Measurements from ENCODE around the gene PRXL2B.
"Not testable (repeated sequence)": the region's sequence is repeated elsewhere in the genome, so short reads cannot be mapped to it uniquely, and the experiment has no call there.

PRXL2B gene

DNA sequence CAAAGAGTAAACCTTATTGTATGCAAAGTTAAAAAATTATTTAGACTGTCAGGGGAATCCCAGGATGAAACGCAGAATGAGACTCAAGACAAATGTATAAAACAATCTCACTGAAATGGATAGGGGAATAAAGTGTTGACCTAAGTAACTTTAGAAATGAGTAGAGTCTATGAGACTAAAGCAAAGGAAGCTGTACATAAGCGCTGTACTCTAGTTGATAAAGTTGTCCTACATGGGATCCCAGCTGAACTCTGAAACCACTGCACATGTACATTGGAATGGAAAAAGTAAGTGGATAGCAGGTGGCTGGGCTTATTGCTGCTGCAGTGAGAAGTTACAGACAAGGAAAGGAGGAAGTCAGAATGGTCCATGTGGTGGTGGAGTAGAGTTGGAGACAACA is 27.6 kb downstream of the PRXL2B start:
- DNase-seq (ENCODE audit: low read depth) = no peak

DNA sequence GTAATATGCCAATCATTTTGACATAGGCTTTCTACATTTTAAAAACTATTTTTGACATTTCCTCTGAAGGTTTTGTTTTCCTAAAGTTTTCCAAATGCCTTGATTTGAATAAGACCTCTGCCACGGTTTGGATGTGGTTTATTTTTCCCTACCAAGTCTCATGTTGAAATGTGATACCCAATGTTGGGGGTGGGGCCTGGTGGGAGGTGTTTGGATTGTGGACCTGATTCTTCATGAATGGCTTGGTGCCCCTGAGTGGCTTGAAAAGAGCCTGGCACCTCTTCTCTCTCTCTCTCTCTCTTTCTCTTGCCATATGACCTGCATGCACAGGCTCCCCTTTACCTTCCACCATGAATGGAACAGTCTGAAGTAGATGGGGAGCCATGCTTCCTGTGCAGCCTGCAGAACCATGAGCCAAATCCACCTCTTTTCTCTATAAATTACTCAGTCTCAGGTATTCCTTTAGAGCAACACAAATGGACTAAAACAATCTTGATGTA is 31.4 kb downstream of the PRXL2B start:
- no peak for DNase-seq (ENCODE audit: low read depth)

- DNase-seq (ENCODE audit: low read depth) = no peak
Measured at GRCh38 chr1:2623571-2624337, 37.2 kb downstream of the PRXL2B start.

- no peak for DNase-seq (ENCODE audit: low read depth)
Measured at GRCh38 chr1:2624735-2625300, 38.2 kb downstream of the PRXL2B start.

GRCh38 chr1:2625311-2625710 is 38.7 kb downstream of the PRXL2B start:
- DNase-seq (ENCODE audit: low read depth) = no peak

DNA sequence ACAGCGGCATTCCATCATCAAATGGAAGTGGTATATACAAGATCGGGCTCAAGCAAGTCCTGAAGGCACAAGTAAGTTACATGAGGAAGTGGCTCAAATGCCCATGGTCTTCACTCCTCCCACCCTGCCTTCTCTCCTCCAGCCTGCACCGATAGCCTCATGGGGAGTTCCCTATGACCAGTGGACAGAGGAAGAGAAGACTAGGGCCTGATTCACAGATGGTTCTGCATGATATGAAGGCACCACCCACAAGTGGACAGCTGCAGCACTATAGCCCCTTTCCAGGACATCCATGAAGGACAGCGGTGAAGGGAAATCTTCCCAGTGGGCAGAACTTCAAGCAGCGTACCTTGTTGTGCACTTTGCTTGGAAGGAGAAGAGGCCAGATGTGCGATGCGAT is 39.2 kb downstream of the PRXL2B start:
- DNase-seq (ENCODE audit: low read depth) = not testable (repeated sequence)

- DNase-seq (ENCODE audit: low read depth) = no peak
Measured at GRCh38 chr1:2627746-2628145, 41.2 kb downstream of the PRXL2B start.

GRCh38 chr1:2628191-2628932 is 41.8 kb downstream of the PRXL2B start:
- DNase-seq (ENCODE audit: low read depth) = no peak

DNA sequence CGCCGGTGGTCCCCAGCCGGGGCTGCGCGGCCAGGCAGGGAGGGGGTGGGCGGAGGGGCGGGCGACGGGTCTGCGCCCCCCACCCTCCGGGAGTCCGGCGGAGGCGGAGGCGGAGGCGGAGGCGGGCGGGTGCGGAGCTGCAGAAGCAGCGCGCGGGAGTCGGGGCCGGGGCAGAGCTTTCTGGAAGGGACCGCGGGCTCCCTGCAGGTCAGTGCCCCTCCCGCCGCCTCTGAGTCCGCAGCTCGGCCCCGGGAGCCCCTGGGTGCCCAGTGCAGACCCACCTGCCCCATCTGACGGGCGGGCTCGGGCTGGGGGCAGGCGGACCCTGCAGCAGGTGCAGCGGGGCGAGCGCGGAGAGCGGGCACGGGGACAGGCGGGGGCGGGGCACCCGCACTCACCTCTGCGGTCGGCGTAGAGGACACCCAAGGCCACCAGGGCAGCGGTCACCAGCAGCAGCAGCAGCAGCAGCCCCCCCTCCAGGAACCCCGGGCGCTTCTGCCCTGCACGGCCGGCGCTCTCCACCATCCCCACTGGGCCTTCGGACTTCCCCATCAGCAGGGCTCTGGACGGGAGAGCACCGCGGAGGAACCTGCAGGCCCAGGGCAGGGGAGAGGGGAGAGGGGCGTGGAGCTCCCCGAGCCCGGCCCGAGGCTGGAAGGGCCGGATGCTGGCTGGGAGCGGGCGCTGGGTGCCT is 42.5 kb downstream of the PRXL2B start:
- DNase-seq (ENCODE audit: low read depth) = no peak

DNA sequence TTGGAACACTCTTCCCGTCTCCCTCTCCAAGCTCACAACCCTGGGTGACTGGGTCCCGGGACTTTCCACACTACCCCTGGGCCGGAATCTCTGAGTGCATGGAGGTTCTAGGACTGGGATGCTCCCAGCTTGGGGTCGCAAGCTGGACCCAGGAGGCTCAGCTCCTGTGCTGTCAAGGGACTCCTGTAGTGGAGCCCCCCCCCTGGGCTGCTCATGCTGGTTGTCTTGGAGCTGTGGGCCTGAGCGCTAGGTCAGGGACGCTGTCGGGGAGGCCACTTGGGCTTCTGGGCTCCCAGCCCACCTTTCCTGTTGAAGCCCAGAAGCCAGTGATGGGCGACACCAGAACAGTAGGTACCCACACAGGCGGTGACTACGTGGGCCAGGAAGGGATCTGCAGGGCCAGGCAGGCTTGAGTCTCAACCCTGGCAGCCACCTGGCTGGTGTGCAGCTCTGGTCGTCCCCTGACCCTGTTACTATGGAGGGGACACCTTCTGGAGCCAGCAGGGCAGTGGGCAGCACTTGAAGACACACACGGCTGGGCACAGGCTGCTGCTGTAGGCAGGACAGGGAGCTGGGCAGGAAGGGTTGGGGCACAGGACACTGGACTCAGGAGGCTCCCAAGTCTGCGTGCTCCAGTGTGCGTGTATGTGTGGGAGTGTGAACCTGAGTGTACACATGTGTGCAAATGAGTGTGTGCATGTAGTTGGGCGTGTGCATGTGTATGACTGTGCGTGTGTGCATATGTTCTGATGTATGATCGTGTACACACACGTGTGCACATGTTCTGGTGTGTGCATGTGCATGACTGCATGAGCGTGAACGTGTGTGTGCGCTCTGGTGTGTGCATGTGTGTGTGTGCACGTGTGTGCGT is 43.3 kb downstream of the PRXL2B start:
- DNase-seq (ENCODE audit: low read depth) = no peak

- no peak for DNase-seq (ENCODE audit: low read depth)
Measured at GRCh38 chr1:2630498-2631135, 44.0 kb downstream of the PRXL2B start.

GRCh38 chr1:2631136-2632050 is 44.8 kb downstream of the PRXL2B start:
- DNase-seq (ENCODE audit: low read depth) = no peak

DNA sequence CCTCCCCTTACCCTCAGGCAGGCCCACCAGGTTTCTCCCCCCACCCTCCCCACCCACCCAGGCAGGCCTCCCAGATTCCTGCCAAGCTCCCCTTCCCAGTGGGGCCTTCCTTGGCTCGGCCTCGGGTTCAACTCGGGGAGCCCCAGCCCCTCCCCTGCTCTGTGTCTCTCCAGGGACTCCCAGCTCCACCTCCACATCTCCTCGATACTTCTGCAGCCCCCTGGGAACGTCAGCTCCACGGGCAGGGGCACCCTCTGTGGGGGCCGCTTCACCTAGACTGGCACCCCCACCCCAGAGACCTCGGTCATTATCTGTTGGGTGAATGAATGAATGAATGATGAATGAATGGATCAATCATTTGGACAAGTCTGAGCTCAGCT is 45.5 kb downstream of the PRXL2B start:
- DNase-seq (ENCODE audit: low read depth) = no peak

DNA sequence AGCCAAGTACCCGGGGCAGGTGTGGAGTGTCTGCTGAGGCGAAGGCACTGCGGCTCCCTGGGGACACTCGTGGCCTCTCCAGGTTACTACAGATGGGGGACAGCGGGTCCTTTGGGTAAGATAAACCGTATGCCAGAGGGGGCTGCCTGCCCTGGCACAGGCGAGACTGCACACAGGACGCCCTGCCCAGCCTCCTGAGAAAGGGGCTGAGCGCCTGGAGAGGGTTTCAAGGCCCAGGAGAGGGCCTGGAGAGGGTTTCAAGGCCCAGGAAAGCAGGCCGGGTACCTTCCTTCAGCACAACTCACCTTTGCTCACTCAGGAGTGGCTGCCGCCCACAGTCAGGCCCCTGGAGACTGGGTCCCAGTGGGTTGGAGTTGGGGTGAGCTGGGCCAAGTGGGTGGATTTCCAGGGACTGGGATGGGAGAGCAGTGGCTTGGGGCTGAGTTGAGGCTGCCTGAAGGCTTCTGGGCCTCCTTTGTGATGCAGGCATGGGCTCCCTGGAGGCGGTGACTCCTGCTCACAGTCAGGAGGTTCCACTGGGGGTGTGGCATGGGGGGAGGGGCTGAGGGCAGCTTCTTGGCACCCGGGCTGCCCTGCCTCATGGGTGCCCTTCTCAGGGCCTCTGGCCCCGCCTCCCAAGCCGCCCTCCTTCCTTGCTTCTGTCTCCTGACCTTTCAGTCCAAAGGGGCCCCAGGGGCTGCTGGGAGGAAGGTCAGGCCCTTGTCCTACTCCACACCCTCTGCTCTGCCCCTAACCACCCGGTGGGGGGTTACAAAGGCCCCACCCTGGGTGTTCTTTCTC is 46.2 kb downstream of the PRXL2B start, which contains the start of gene MMEL1:
Gene MMEL1, minus strand, starts transcription at position 456 of the 801 bp plus-strand sequence. CDS start 3,532 bp downstream, outside the sequence.
- DNase-seq (ENCODE audit: low read depth) = no peak

- DNase-seq (ENCODE audit: low read depth) = no peak
Measured at GRCh38 chr1:2633366-2633935, 46.9 kb downstream of the PRXL2B start.

GRCh38 chr1:2633936-2634491 is 47.4 kb downstream of the PRXL2B start:
- no peak for DNase-seq (ENCODE audit: low read depth)

DNA sequence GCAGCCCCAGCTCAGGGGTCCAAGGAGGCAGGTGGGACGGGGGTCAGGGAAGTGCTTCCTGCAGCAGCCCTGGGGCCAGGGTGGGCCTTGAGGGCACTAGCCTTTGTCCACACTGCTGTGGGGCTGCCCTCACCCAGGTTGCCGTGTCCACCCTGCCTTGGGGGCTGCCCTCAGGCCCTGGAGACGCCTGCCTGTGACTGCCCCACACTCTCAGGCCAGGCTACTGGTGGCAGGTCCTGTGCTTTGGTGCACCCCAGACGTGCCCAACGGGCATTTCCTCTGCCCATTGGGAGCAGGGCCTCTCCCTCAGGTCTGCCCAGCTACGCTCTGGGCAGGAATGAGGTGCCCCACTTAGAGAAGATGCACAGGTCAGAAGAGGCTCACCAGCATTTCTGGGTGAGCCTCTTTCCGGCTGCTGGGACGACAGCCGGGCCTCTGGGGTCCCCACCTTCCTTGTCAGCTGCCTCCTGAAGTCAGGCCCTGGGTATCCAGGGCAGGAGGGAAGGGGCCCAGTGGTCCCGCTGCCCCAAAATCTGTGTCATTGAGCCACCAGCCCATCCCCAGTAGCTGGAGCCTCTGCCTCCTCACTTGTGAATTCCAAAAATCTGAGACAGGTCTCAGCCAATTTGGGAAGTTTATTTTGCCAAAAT is 48.9 kb downstream of the PRXL2B start:
- DNase-seq (ENCODE audit: low read depth) = no peak

- DNase-seq (ENCODE audit: low read depth) = no peak
Measured at GRCh38 chr1:2636733-2637132, 50.2 kb downstream of the PRXL2B start.
